Nephron progenitor cell (in vitro differentiated cells): Measurements from ENCODE around the gene EIF2S3B.

Source experiments
- DNase-seq: peaks from one replicate; pipeline ENCODE4 v3.0.0; 2021
- H3K27ac Mint-ChIP-seq: 2 replicates; pipeline ENCODE4 v1.8.0; 2021; ENCODE audit warnings: mild to moderate bottlenecking, moderate library complexity, mixed read lengths
- H3K27me3 Mint-ChIP-seq: 2 replicates; pipeline ENCODE4 v1.8.0; 2021; ENCODE audit warnings: mild to moderate bottlenecking, low read depth, mixed read lengths; ENCODE audit not compliant: poor library complexity
- H3K36me3 Mint-ChIP-seq: 2 replicates; pipeline ENCODE4 v1.8.0; 2021; ENCODE audit warnings: low read depth, mixed read lengths
- H3K4me1 Mint-ChIP-seq: 2 replicates; pipeline ENCODE4 v1.8.0; 2021; ENCODE audit warnings: mixed read lengths
- H3K4me3 Mint-ChIP-seq: 2 replicates; pipeline ENCODE4 v1.8.0; 2021; ENCODE audit warnings: mild to moderate bottlenecking, moderate library complexity, mixed read lengths
- H3K9me3 Mint-ChIP-seq: 2 replicates; pipeline ENCODE4 v1.8.0; 2021; ENCODE audit warnings: mild to moderate bottlenecking, moderate library complexity, mixed read lengths
- TF ChIP-seq, protein P1 (sequence below): fragments of 200-600 bp; sonication (generic); IDR thresholded peaks from 2 replicates; pipeline ENCODE4 v1.5.0; 2021; ENCODE audit warnings: antibody characterized with exemption

EIF2S3B gene

GRCh38 chr12:10557766-10558165 is 52.1 kb downstream of the EIF2S3B start:
- Mint-ChIP-seq H3K27ac (no peak overlapping the region), H3K4me1 (no peaks in the 10 kb centered on the region), H3K36me3 (no peaks in the 10 kb centered on the region), H3K4me3 (no peak overlapping the region), H3K27me3 (peaks cover 5% of the 10 kb centered on the region), H3K9me3 (no peaks in the 10 kb centered on the region)
- TF ChIP-seq, protein P1, sequence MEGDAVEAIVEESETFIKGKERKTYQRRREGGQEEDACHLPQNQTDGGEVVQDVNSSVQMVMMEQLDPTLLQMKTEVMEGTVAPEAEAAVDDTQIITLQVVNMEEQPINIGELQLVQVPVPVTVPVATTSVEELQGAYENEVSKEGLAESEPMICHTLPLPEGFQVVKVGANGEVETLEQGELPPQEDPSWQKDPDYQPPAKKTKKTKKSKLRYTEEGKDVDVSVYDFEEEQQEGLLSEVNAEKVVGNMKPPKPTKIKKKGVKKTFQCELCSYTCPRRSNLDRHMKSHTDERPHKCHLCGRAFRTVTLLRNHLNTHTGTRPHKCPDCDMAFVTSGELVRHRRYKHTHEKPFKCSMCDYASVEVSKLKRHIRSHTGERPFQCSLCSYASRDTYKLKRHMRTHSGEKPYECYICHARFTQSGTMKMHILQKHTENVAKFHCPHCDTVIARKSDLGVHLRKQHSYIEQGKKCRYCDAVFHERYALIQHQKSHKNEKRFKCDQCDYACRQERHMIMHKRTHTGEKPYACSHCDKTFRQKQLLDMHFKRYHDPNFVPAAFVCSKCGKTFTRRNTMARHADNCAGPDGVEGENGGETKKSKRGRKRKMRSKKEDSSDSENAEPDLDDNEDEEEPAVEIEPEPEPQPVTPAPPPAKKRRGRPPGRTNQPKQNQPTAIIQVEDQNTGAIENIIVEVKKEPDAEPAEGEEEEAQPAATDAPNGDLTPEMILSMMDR, result no peak
- no peak for DNase-seq
